Measurements from ENCODE around the gene OR8G1.

DNA sequence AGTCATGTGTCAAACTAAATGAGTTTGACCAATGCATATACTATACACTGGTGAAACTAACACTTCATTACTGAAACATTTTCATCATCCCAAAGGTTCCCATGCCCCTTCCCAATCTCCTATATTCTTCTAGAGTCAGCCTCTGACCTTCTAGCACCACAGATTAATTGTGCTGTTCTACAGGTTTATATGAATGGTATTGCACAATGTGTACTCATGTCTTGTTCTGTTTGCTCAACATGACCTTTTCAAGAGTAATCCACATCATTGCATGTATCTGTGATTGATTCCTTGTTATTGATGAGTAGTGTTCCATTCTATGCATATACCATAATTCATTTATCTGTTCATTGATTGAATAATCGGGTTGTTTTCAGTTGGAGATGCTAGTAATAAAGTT lies 7.5 kb upstream of the OR8G1 start:
- TF ChIP-seq, protein P1, sequence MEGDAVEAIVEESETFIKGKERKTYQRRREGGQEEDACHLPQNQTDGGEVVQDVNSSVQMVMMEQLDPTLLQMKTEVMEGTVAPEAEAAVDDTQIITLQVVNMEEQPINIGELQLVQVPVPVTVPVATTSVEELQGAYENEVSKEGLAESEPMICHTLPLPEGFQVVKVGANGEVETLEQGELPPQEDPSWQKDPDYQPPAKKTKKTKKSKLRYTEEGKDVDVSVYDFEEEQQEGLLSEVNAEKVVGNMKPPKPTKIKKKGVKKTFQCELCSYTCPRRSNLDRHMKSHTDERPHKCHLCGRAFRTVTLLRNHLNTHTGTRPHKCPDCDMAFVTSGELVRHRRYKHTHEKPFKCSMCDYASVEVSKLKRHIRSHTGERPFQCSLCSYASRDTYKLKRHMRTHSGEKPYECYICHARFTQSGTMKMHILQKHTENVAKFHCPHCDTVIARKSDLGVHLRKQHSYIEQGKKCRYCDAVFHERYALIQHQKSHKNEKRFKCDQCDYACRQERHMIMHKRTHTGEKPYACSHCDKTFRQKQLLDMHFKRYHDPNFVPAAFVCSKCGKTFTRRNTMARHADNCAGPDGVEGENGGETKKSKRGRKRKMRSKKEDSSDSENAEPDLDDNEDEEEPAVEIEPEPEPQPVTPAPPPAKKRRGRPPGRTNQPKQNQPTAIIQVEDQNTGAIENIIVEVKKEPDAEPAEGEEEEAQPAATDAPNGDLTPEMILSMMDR (IDR thresholded peaks at IDR 0.05; ENCODE audit: control extremely low read depth in 1 of 3, insufficient read depth in 1 of 3, low read depth in 1 of 3, low read length in 3 of 3): no peak
- TF ChIP-seq TEAD4 (IDR thresholded peaks at IDR 0.05; ENCODE audit: low read depth, low read length): no peak
- no peak for TF ChIP-seq POLR2AphosphoS5 (IDR thresholded peaks at IDR 0.05; ENCODE audit: low read depth, low read length)
- TF ChIP-seq, protein P2, sequence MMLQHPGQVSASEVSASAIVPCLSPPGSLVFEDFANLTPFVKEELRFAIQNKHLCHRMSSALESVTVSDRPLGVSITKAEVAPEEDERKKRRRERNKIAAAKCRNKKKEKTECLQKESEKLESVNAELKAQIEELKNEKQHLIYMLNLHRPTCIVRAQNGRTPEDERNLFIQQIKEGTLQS (IDR thresholded peaks at IDR 0.05; ENCODE audit: insufficient read depth, low read depth, low read length): no peak
- TF ChIP-seq CHD2 (IDR thresholded peaks at IDR 0.05; ENCODE audit: low read length): no peak
- no peak for TF ChIP-seq EP300 (IDR thresholded peaks at IDR 0.05; ENCODE audit: borderline replicate concordance in 1 of 2, low read depth in 2 of 2, low read length in 2 of 2)
- no peak for TF ChIP-seq TAF7 (optimal IDR thresholded peaks at IDR 0.05; ENCODE audit: borderline replicate concordance, low read depth, low read length)
- TF ChIP-seq SP1 (IDR thresholded peaks at IDR 0.05; ENCODE audit: low read depth, low read length): no peak
- no peak for TF ChIP-seq PHF8 (conservative IDR thresholded peaks at IDR 0.05; ENCODE audit: low read depth, low read length)
- TF ChIP-seq TAF1 (IDR thresholded peaks at IDR 0.05; ENCODE audit: low read depth, low read length): no peak
- no peak for TF ChIP-seq EZH2 (IDR thresholded peaks at IDR 0.05; ENCODE audit: low read depth, low read length, severe bottlenecking)
- TF ChIP-seq CEBPB (IDR thresholded peaks at IDR 0.05; ENCODE audit: low read depth, low read length): no peak
- TF ChIP-seq YY1 (IDR thresholded peaks at IDR 0.05; ENCODE audit: low read depth, low read length): no peak

Measured in H1 (cell line).